IPS-NIHi7 (cell line): Measurements from ENCODE around the gene CCDC136.

Experiments used
- DNase-seq: peaks from one replicate; pipeline ENCODE4 v3.0.0; 2012; ENCODE audit warnings: mixed read lengths; ENCODE audit errors: extremely low spot score

CCDC136 gene

GRCh38 chr7:128831994-128832879, 40.5 kb downstream of the CCDC136 start:
- peak; percentile 68 for DNase-seq

- DNase-seq, result no peak
Measured at GRCh38 chr7:128832880-128833147, 41.0 kb downstream of the CCDC136 start.

- peak; percentile 54 for DNase-seq
Measured at GRCh38 chr7:128833148-128833945, 41.6 kb downstream of the CCDC136 start.

GRCh38 chr7:128833946-128834325, 42.2 kb downstream of the CCDC136 start:
- no peak for DNase-seq

GRCh38 chr7:128835231-128835751, 43.5 kb downstream of the CCDC136 start:
- no peak for DNase-seq

GRCh38 chr7:128835790-128836641, 44.2 kb downstream of the CCDC136 start:
- no peak for DNase-seq

- no peak for DNase-seq
Measured at GRCh38 chr7:128836729-128837348, 45.1 kb downstream of the CCDC136 start.

- no peak for DNase-seq
Measured at GRCh38 chr7:128837521-128837921, 45.8 kb downstream of the CCDC136 start.

GRCh38 chr7:128838109-128838779, 46.5 kb downstream of the CCDC136 start:
- DNase-seq, result no peak

GRCh38 chr7:128838981-128839731, 47.4 kb downstream of the CCDC136 start:
- no peak for DNase-seq

- no peak for DNase-seq
Measured at GRCh38 chr7:128839751-128840177, 48.0 kb downstream of the CCDC136 start.

- no peak for DNase-seq
Measured at GRCh38 chr7:128840326-128841170, 48.8 kb downstream of the CCDC136 start.

- DNase-seq, result no peak
Measured at GRCh38 chr7:128841171-128841690, 49.5 kb downstream of the CCDC136 start.

GRCh38 chr7:128841921-128842673, 50.3 kb downstream of the CCDC136 start:
- peak; percentile 91 for DNase-seq

GRCh38 chr7:128842674-128843641, 51.2 kb downstream of the CCDC136 start:
- DNase-seq, result no peak

- no peak for DNase-seq
Measured at GRCh38 chr7:128843938-128844621, 52.3 kb downstream of the CCDC136 start.
